GM23338 (cell line): ENCODE data around the gene ARHGEF40. TPM values are rescaled to one million over a fixed set of nuclear protein-coding genes. Genes with fewer than 3 reads are reported as not detected.

ENCODE experiments used
- ATAC-seq: fragments of 200-7000 bp; cut with Tn5 transposase; 3 replicates; pipeline ENCODE4 v1.9.1; 2020
- DNase-seq: peaks from one replicate; pipeline ENCODE4 v3.0.0-alpha.2; 2015; ENCODE audit warnings: low spot score
- H2AFZ ChIP-seq: fragments of 200-600 bp; sonication (generic); 2 replicates; pipeline ENCODE4 v1.8.0; 2016; ENCODE audit warnings: antibody characterized with exemption, mild to moderate bottlenecking, moderate library complexity
- H3F3A ChIP-seq: fragments of 200-600 bp; sonication (generic); replicated peaks from 2 replicates; pipeline ENCODE4 v1.8.0; 2017; ENCODE audit warnings: antibody characterized with exemption, mixed run types, low read depth
- H3K27ac ChIP-seq: fragments of 200-600 bp; sonication (generic); 2 replicates; pipeline ENCODE4 v1.6.1; 2016; ENCODE audit warnings: low read depth
- H3K27me3 ChIP-seq: fragments of 200-600 bp; sonication (generic); 2 replicates; pipeline ENCODE4 v1.8.0; 2016; ENCODE audit warnings: mild to moderate bottlenecking, mixed run types, moderate library complexity; ENCODE audit not compliant: insufficient read depth
- H3K36me3 ChIP-seq: fragments of 200-600 bp; sonication (generic); 2 replicates; pipeline ENCODE4 v1.8.0; 2016; ENCODE audit warnings: mild to moderate bottlenecking; ENCODE audit not compliant: insufficient read depth
- H3K4me1 ChIP-seq: fragments of 200-600 bp; sonication (generic); 2 replicates; pipeline ENCODE4 v1.8.0; 2016; ENCODE audit warnings: mild to moderate bottlenecking, moderate library complexity; ENCODE audit not compliant: insufficient read depth
- H3K4me2 ChIP-seq: fragments of 200-600 bp; sonication (generic); 2 replicates; pipeline ENCODE4 v1.7.1; 2017; ENCODE audit warnings: mixed run types
- H3K4me3 ChIP-seq: fragments of 200-600 bp; sonication (generic); 2 replicates; pipeline ENCODE4 v1.6.1; 2016; ENCODE audit warnings: mixed run types
- H3K79me2 ChIP-seq: fragments of 200-600 bp; sonication (generic); replicated peaks from 2 replicates; pipeline ENCODE4 v1.8.0; 2017; ENCODE audit warnings: mild to moderate bottlenecking; ENCODE audit not compliant: insufficient read depth
- H3K9me2 ChIP-seq: fragments of 200-600 bp; sonication (generic); 2 replicates; pipeline ENCODE4 v1.8.0; 2017; ENCODE audit not compliant: insufficient read depth
- H4K20me1 ChIP-seq: fragments of 200-600 bp; sonication (generic); replicated peaks from 2 replicates; pipeline ENCODE4 v1.8.0; 2017; ENCODE audit warnings: mild to moderate bottlenecking; ENCODE audit not compliant: insufficient read depth
- H3K27ac Mint-ChIP-seq: 2 replicates; pipeline ENCODE4 v1.8.0; 2020; ENCODE audit warnings: inconsistent platforms, mild to moderate bottlenecking, moderate library complexity, mixed read lengths
- H3K27me3 Mint-ChIP-seq: 3 replicates; pipeline ENCODE4 v1.8.0; 2022; ENCODE audit warnings: low read depth, mild to moderate bottlenecking, moderate library complexity, mixed read lengths, inconsistent platforms; ENCODE audit not compliant: insufficient read depth, poor library complexity
- H3K36me3 Mint-ChIP-seq: 3 replicates; pipeline ENCODE4 v1.8.0; 2021; ENCODE audit warnings: low read depth, mild to moderate bottlenecking, inconsistent platforms, moderate library complexity, mixed read lengths
- H3K4me1 Mint-ChIP-seq: 3 replicates; pipeline ENCODE4 v1.8.0; 2020; ENCODE audit warnings: mild to moderate bottlenecking, inconsistent platforms, mixed read lengths
- H3K4me3 Mint-ChIP-seq: 3 replicates; pipeline ENCODE4 v1.8.0; 2021; ENCODE audit warnings: moderate library complexity, mild to moderate bottlenecking, inconsistent platforms, mixed read lengths
- H3K9me3 Mint-ChIP-seq: 3 replicates; pipeline ENCODE4 v1.8.0; 2020; ENCODE audit warnings: moderate library complexity, mild to moderate bottlenecking, inconsistent platforms, mixed read lengths
- CREB1 ChIP-seq: fragments of 250-450 bp; sonication (Bioruptor Pico); IDR thresholded peaks from 2 replicates; pipeline ENCODE4 v1.5.0; 2020; ENCODE audit warnings: low read depth, mild to moderate bottlenecking, moderate library complexity
- CTCF ChIP-seq, 2 experiments: fragments of 200-600 bp in 1 of 2; sonication (generic) in 1 of 2; conservative IDR thresholded peaks; 2 replicates each; pipeline versions ENCODE4 v1.5.1 to v1.6.1; 2016 to 2017; ENCODE audit warnings: antibody characterized with exemption in 2 of 2, low read depth in 2 of 2, mild to moderate bottlenecking in 2 of 2, moderate library complexity in 1 of 2
- ETS1 ChIP-seq: IDR thresholded peaks from 2 replicates; pipeline ENCODE4 v1.6.1; 2016; ENCODE audit warnings: antibody characterized with exemption
- EZH2 ChIP-seq: fragments of 200-600 bp; sonication (generic); IDR thresholded peaks from one replicate; pipeline ENCODE4 v1.8.0; 2017; ENCODE audit warnings: antibody characterized with exemption, mild to moderate bottlenecking, low read depth; ENCODE audit not compliant: unreplicated experiment
- EZH2phosphoT487 ChIP-seq: fragments of 200-600 bp; sonication (generic); IDR thresholded peaks from one replicate; pipeline ENCODE4 v1.8.1; 2018; ENCODE audit warnings: antibody characterized with exemption; ENCODE audit not compliant: unreplicated experiment
- JUNB ChIP-seq: IDR thresholded peaks from one replicate; pipeline ENCODE4 v1.6.1; 2016; ENCODE audit warnings: antibody characterized with exemption; ENCODE audit not compliant: unreplicated experiment
- NANOG ChIP-seq: IDR thresholded peaks from 2 replicates; pipeline ENCODE4 v1.6.1; 2016; ENCODE audit warnings: antibody characterized with exemption, borderline replicate concordance
- POLR2AphosphoS5 ChIP-seq: IDR thresholded peaks from 2 replicates; pipeline ENCODE4 v1.6.1; 2016; ENCODE audit warnings: antibody characterized with exemption, low read depth
- REST ChIP-seq: IDR thresholded peaks from one replicate; pipeline ENCODE4 v1.6.1; 2018; ENCODE audit warnings: antibody characterized with exemption; ENCODE audit not compliant: unreplicated experiment
- STAT1 ChIP-seq: IDR thresholded peaks from one replicate; pipeline ENCODE4 v1.6.1; 2016; ENCODE audit warnings: antibody characterized with exemption; ENCODE audit not compliant: unreplicated experiment
- ZNF114 ChIP-seq: fragments of 250-450 bp; sonication (Bioruptor Pico); IDR thresholded peaks from 2 replicates; pipeline ENCODE4 v1.5.0; 2020; ENCODE audit warnings: mild to moderate bottlenecking, moderate library complexity
- ZNF331 ChIP-seq: fragments of 250-450 bp; sonication (Bioruptor Pico); IDR thresholded peaks from 2 replicates; pipeline ENCODE4 v1.5.0; 2020; ENCODE audit warnings: low read depth, mild to moderate bottlenecking, moderate library complexity
- ZNF462 ChIP-seq: fragments of 250-450 bp; sonication (Bioruptor Pico); IDR thresholded peaks from 2 replicates; pipeline ENCODE4 v1.5.0; 2020; ENCODE audit warnings: mild to moderate bottlenecking, moderate library complexity
- polyA plus RNA-seq: library from polyadenylated mRNA; unstranded; fragments of >200 nt; fragmentation: Nextera tagmentation; extraction: Ambion mirVana; gene quantifications from 2 replicates; pipeline ENCODE4 v1.2.1, GENCODE V29; 2016
- total RNA-seq: library from RNA; depleted of rRNA; stranded (reverse); fragments of >200 nt; shearing (Covaris generic); gene quantifications from 2 replicates; pipeline ENCODE4 v1.2.3, GENCODE V29; 2014

The ARHGEF40 gene
- total and polyA plus RNA-seq, 2 experiments from 2014 or later, result 17.7 to 44.6 TPM

GRCh38 chr14:21040370-21040925, 29.7 kb upstream of the ARHGEF40 start:
- H3K4me2 ChIP-seq, result no peak overlapping the region
- Mint-ChIP-seq H3K4me1 (peaks cover 26% of the 10 kb centered on the region), H3K4me3 (no peak overlapping the region; the same call in 2 of the 3 replicates)

More at GRCh38 chr14:21040370-21040925, 29.7 kb upstream of the ARHGEF40 start:
- Histone ChIP-seq H3K27ac (no peak overlapping the region), H3K4me1 (peaks cover 10% of the 10 kb centered on the region), H4K20me1 (no peaks in the 10 kb centered on the region), H3F3A (no peaks in the 10 kb centered on the region), H3K27me3 (no peaks in the 10 kb centered on the region), H2AFZ (no peak overlapping the region), H3K36me3 (no peaks in the 10 kb centered on the region), H3K4me3 (no peak overlapping the region), H3K9me2 (no peaks in the 10 kb centered on the region), H3K79me2 (no peaks in the 10 kb centered on the region)
- H3K27ac Mint-ChIP-seq, result no peak overlapping the region
- DNase-seq (no peak), ATAC-seq (no peak; the same call in 1 of the 3 replicates)
- peaks cover 16% of the 10 kb centered on the region for H3K27me3 Mint-ChIP-seq
- no peaks in the 10 kb centered on the region; the same call in 2 of the 3 replicates for H3K36me3 Mint-ChIP-seq
- no peaks in the 10 kb centered on the region; the same call in 2 of the 3 replicates for H3K9me3 Mint-ChIP-seq
- TF ChIP-seq EZH2phosphoT487 (no peak), CTCF (conservative IDR thresholded peaks at IDR 0.05; ENCODE audit: low read depth in 2 of 2) (no peak), ZNF462 (CRISPR knock-in tag) (no peak), REST (no peak), NANOG (no peak), ETS1 (no peak), EZH2 (no peak), CREB1 (CRISPR knock-in tag) (no peak), STAT1 (no peak), POLR2AphosphoS5 (no peak), JUNB (no peak), ZNF114 (CRISPR knock-in tag) (no peak), ZNF331 (CRISPR knock-in tag) (no peak)
